ENCODE results near the gene COPS3.
"Not testable (repeated sequence)": the region's sequence is repeated elsewhere in the genome, so short reads cannot be mapped to it uniquely, and the experiment has no call there.

Gene COPS3

DNA sequence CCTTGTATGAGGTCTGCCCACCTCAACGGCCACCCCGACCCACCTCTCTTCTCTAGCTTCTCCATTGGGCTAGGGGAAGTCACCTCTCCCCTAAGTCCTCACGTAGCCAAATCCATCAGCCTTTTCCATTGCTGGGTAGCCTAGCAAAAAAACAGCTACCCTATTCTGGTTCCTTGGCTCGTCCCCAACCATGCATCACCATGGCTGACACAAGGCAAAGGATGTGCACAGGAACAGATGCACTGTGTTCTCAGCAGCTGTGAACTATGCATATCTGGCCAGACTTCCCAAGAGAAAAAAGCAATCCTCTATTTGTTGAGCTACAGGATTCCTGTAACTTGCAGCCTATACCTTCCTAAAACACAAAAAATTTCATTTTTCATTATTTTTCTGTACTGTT lies 22.0 kb downstream of the COPS3 start:
- H3K36me3 ChIP-seq (ENCODE audit: control insufficient read depth in 4 of 4, insufficient read depth in 4 of 4, low read length in 3 of 4), result peaks cover 24 to 74% (median 55%) of the 10 kb centered on the region in 4 experiments
- CTCF ChIA-PET, result interaction anchor here (1.1 kb wide), 2 partner anchors 19 to 51 kb away, joined by 3 to 4 read pairs; no protein-coding TSS in a partner anchor
- no peaks in the 10 kb centered on the region for H3K9me3 ChIP-seq (ENCODE audit: control extremely low read depth in 1 of 5, control insufficient read depth in 4 of 5, insufficient read depth in 2 of 5, low read depth in 1 of 5, low read length in 4 of 5)
- H3K27me3 ChIP-seq (replicated peaks in 2 of 5; ENCODE audit: control insufficient read depth in 4 of 5, insufficient read depth in 5 of 5, low read length in 4 of 5), result no peaks in the 10 kb centered on the region
- POLR2A ChIA-PET, result interaction anchor here (0.7 kb wide), 1 partner anchor 73 kb away, joined by 3 read pairs; no protein-coding TSS in a partner anchor
- no peak overlapping the region for H3K4me3 ChIP-seq (ENCODE audit: control insufficient read depth in 1 of 7, extremely low read depth in 1 of 7, insufficient read depth in 4 of 7, low read depth in 2 of 7, low read length in 6 of 7)
- H3K4me1 ChIP-seq (ENCODE audit: control extremely low read depth in 1 of 4, control insufficient read depth in 4 of 4, insufficient read depth in 4 of 4, low read length in 3 of 4), result no peaks in the 10 kb centered on the region
- no peak for DNase-seq
- H3K27ac ChIP-seq (ENCODE audit: insufficient read depth in 1 of 2, low read depth in 1 of 2, low read length in 2 of 2, poor library complexity in 1 of 2, severe bottlenecking in 2 of 2), result no peak overlapping the region
- 95% methylated on average over 4 of the region's 4 CpGs for WGBS (ENCODE audit: insufficient coverage)

DNA sequence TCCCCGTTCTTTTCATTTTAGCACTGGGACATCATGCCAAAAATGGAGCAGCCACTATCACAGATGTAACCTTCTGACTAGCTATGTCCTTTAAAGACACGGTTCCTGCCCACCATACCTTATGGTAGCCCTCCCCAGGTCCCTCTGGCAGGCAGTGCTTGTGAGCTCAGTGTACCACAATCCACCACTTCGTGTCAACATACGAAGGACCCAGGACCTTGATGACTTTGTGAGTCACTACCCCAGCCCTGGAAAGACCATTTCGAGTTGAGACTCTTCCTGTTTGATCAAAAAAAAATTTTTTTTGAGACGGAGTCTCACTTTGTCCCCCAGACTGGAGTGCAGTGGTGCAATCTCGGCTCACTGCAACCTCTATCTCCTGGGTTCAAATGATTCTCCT lies 23.0 kb downstream of the COPS3 start:
- WGBS (ENCODE audit: insufficient coverage), result 93% methylated on average over 7 of the region's 7 CpGs
- H3K4me1 ChIP-seq (ENCODE audit: control extremely low read depth in 1 of 4, control insufficient read depth in 4 of 4, insufficient read depth in 4 of 4, low read length in 3 of 4), result no peaks in the 10 kb centered on the region
- no peak overlapping the region for H3K4me3 ChIP-seq (ENCODE audit: control insufficient read depth in 1 of 7, extremely low read depth in 1 of 7, insufficient read depth in 4 of 7, low read depth in 2 of 7, low read length in 6 of 7)
- no peak for DNase-seq
- peaks cover 30 to 78% (median 61%) of the 10 kb centered on the region in 4 experiments for H3K36me3 ChIP-seq (ENCODE audit: control insufficient read depth in 4 of 4, insufficient read depth in 4 of 4, low read length in 3 of 4)
- no peak overlapping the region for H3K27ac ChIP-seq (ENCODE audit: insufficient read depth in 1 of 2, low read depth in 1 of 2, low read length in 2 of 2, poor library complexity in 1 of 2, severe bottlenecking in 2 of 2)
- CTCF ChIA-PET, result interaction anchor here (0.7 to 2.9 kb wide), 5 partner anchors 9 to 52 kb away, joined by 3 to 16 read pairs (median 3); no protein-coding TSS in a partner anchor
- no peaks in the 10 kb centered on the region for H3K9me3 ChIP-seq (ENCODE audit: control extremely low read depth in 1 of 5, control insufficient read depth in 4 of 5, insufficient read depth in 2 of 5, low read depth in 1 of 5, low read length in 4 of 5)
- no peaks in the 10 kb centered on the region for H3K27me3 ChIP-seq (replicated peaks in 2 of 5; ENCODE audit: control insufficient read depth in 4 of 5, insufficient read depth in 5 of 5, low read length in 4 of 5)
- POLR2A ChIA-PET, result interaction anchor here (0.7 kb wide), 1 partner anchor 63 kb away, joined by 3 read pairs; no protein-coding TSS in a partner anchor

- ChIA-PET CTCF (interaction anchor here (2.9 kb wide), 1 partner anchor 13 kb away, joined by 16 read pairs; no protein-coding TSS in a partner anchor), POLR2A (no interaction called here)
- Histone ChIP-seq H3K9me3 (ENCODE audit: control extremely low read depth in 1 of 5, control insufficient read depth in 4 of 5, insufficient read depth in 2 of 5, low read depth in 1 of 5, low read length in 4 of 5) (no peaks in the 10 kb centered on the region), H3K27me3 (replicated peaks in 2 of 5; ENCODE audit: control insufficient read depth in 4 of 5, insufficient read depth in 5 of 5, low read length in 4 of 5) (no peaks in the 10 kb centered on the region), H3K4me1 (ENCODE audit: control extremely low read depth in 1 of 4, control insufficient read depth in 4 of 4, insufficient read depth in 4 of 4, low read length in 3 of 4) (no peaks in the 10 kb centered on the region), H3K4me3 (ENCODE audit: control insufficient read depth in 1 of 7, extremely low read depth in 1 of 7, insufficient read depth in 4 of 7, low read depth in 2 of 7, low read length in 6 of 7) (no peak overlapping the region), H3K27ac (ENCODE audit: insufficient read depth in 1 of 2, low read depth in 1 of 2, low read length in 2 of 2, poor library complexity in 1 of 2, severe bottlenecking in 2 of 2) (no peak overlapping the region), H3K36me3 (ENCODE audit: control insufficient read depth in 4 of 4, insufficient read depth in 4 of 4, low read length in 3 of 4) (peaks cover 32 to 81% (median 67%) of the 10 kb centered on the region in 4 experiments)
- 100% methylated on average over 1 of the region's 1 CpG for whole genome bisulfite sequencing (ENCODE audit: insufficient coverage)
- DNase-seq, result no peak
Observed at GRCh38 chr17:17256316-17256715, 24.7 kb downstream of the COPS3 start.

DNA sequence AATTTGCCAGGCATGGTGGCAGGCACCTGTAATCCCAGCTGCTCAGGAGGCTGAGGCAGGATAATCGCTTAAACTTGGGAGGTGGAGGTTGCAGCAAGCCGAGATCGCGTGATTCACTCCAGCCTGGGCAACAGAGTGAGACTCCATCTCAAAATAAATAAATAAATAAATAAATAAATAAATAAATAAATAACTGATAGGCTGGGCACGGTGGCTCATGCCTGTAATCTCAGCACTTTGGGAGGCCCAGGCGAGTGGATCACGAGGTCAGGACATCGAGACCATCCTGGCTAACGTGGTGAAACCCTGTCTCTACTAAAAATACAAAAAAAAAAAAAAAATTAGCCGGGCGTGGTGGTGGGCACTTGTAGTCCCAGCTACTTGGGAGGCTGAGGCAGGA lies 25.4 kb downstream of the COPS3 start:
- H3K27me3 ChIP-seq (replicated peaks in 2 of 5; ENCODE audit: control insufficient read depth in 4 of 5, insufficient read depth in 5 of 5, low read length in 4 of 5); H3K27ac ChIP-seq (ENCODE audit: insufficient read depth in 1 of 2, low read depth in 1 of 2, low read length in 2 of 2, poor library complexity in 1 of 2, severe bottlenecking in 2 of 2); DNase-seq; H3K4me3 ChIP-seq (ENCODE audit: control insufficient read depth in 1 of 7, extremely low read depth in 1 of 7, insufficient read depth in 4 of 7, low read depth in 2 of 7, low read length in 6 of 7); POLR2A ChIA-PET; H3K9me3 ChIP-seq (ENCODE audit: control extremely low read depth in 1 of 5, control insufficient read depth in 4 of 5, insufficient read depth in 2 of 5, low read depth in 1 of 5, low read length in 4 of 5); H3K4me1 ChIP-seq (ENCODE audit: control extremely low read depth in 1 of 4, control insufficient read depth in 4 of 4, insufficient read depth in 4 of 4, low read length in 3 of 4): not testable (repeated sequence)
- peaks cover 31 to 79% (median 65%) of the 10 kb centered on the region in 4 experiments for H3K36me3 ChIP-seq (ENCODE audit: control insufficient read depth in 4 of 4, insufficient read depth in 4 of 4, low read length in 3 of 4)
- CTCF ChIA-PET, result interaction anchor here (1.2 to 2.9 kb wide), 2 partner anchors 14 to 45 kb away, joined by 3 to 16 read pairs; no protein-coding TSS in a partner anchor
- WGBS (ENCODE audit: insufficient coverage), result 100% methylated on average over 1 of the region's 11 CpGs

DNA sequence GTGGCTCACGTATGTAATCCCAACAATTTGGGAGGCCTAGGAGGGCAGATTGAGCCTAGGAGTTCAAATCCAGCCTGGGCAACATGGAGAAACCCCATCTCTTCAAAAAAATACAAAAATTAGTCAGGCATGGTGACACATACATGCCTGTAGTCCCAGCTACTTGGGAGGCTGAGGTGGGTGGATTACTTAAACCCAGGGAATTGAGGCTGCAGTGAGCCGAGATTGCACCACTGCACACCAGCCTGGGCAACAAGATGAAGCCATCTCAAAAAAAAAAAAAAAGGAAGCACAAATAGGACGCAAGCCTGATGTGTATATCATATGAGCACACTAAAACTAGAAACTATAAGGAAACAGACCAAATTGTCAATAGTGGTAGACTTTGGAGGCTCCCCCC lies 27.0 kb downstream of the COPS3 start:
- H3K36me3 ChIP-seq (ENCODE audit: control insufficient read depth in 4 of 4, insufficient read depth in 4 of 4, low read length in 3 of 4), result peaks cover 20 to 72% (median 58%) of the 10 kb centered on the region in 4 experiments

DNA sequence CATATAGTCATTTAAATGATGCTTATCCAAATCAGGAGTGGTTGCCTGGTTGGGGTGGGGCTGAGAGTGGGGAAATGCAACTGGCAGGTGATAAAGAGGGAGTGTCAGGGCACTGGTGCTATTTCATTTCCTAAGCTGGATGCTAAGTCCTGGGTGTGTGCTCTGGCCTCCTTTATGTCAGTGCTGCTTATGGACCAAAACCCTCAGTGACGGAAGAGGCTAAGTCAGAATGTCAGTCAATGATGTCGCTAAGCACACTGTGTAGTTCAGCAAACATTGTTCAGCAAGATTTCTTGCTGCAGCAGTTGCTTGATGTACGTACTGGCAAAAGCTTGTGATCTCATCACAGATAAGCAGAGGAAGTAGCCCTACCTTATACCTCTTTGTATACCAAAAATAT lies 27.6 kb downstream of the COPS3 start:
- no peaks in the 10 kb centered on the region for H3K4me1 ChIP-seq (ENCODE audit: control extremely low read depth in 1 of 4, control insufficient read depth in 4 of 4, insufficient read depth in 4 of 4, low read length in 3 of 4)
- no peak overlapping the region for H3K4me3 ChIP-seq (ENCODE audit: control insufficient read depth in 1 of 7, extremely low read depth in 1 of 7, insufficient read depth in 4 of 7, low read depth in 2 of 7, low read length in 6 of 7)
- ChIA-PET POLR2A (no interaction called here), CTCF (interaction anchor here (1.0 to 1.7 kb wide), 4 partner anchors 13 to 59 kb away, joined by 3 to 8 read pairs (median 4); no protein-coding TSS in a partner anchor)
- peaks cover 17 to 72% (median 57%) of the 10 kb centered on the region in 4 experiments for H3K36me3 ChIP-seq (ENCODE audit: control insufficient read depth in 4 of 4, insufficient read depth in 4 of 4, low read length in 3 of 4)
- WGBS (ENCODE audit: insufficient coverage), result 95% methylated on average over 2 of the region's 3 CpGs
- no peaks in the 10 kb centered on the region for H3K27me3 ChIP-seq (replicated peaks in 2 of 5; ENCODE audit: control insufficient read depth in 4 of 5, insufficient read depth in 5 of 5, low read length in 4 of 5)
- no peaks in the 10 kb centered on the region for H3K9me3 ChIP-seq (ENCODE audit: control extremely low read depth in 1 of 5, control insufficient read depth in 4 of 5, insufficient read depth in 2 of 5, low read depth in 1 of 5, low read length in 4 of 5)
- no peak for DNase-seq
- H3K27ac ChIP-seq (ENCODE audit: insufficient read depth in 1 of 2, low read depth in 1 of 2, low read length in 2 of 2, poor library complexity in 1 of 2, severe bottlenecking in 2 of 2), result no peak overlapping the region

More for the DNA sequence above, 27.0 kb downstream of the COPS3 start:
- H3K9me3 ChIP-seq (ENCODE audit: control extremely low read depth in 1 of 5, control insufficient read depth in 4 of 5, insufficient read depth in 2 of 5, low read depth in 1 of 5, low read length in 4 of 5), result no peaks in the 10 kb centered on the region
- ChIA-PET CTCF (interaction anchor here (1.3 to 1.7 kb wide), 2 partner anchors 16 to 58 kb away, joined by 3 to 8 read pairs; no protein-coding TSS in a partner anchor), POLR2A (no interaction called here)
- H3K4me1 ChIP-seq (ENCODE audit: control extremely low read depth in 1 of 4, control insufficient read depth in 4 of 4, insufficient read depth in 4 of 4, low read length in 3 of 4), result no peaks in the 10 kb centered on the region
- DNase-seq, result no peak
- H3K27ac ChIP-seq (ENCODE audit: insufficient read depth in 1 of 2, low read depth in 1 of 2, low read length in 2 of 2, poor library complexity in 1 of 2, severe bottlenecking in 2 of 2), result no peak overlapping the region
- no peak overlapping the region for H3K4me3 ChIP-seq (ENCODE audit: control insufficient read depth in 1 of 7, extremely low read depth in 1 of 7, insufficient read depth in 4 of 7, low read depth in 2 of 7, low read length in 6 of 7)
- WGBS (ENCODE audit: insufficient coverage), result 100% methylated on average over 2 of the region's 3 CpGs
- no peaks in the 10 kb centered on the region for H3K27me3 ChIP-seq (replicated peaks in 2 of 5; ENCODE audit: control insufficient read depth in 4 of 5, insufficient read depth in 5 of 5, low read length in 4 of 5)

DNA sequence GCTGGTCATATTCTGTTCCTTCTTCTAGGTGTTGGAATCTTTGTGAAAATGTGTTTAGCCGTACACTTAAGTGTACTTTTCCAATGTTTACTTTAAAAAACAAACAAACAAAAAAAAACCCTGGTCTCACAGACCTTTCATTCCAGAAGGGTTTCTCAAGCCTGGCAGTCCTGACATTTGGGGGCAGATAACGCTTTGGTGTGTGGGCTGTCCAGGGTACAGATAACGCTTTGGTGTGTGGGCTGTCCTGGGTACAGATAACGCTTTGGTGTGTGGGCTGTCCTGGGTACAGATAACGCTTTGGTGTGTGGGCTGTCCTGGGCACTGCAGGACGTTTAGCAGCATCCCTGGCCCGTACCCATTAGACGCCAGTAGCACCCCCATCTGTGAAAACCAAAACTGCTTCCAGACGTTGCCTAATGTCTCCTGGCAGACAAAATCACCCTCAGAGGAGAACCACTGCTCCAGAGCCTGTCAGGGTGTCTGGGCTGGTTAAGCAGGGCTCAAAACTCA lies 28.8 kb downstream of the COPS3 start:
- H3K4me3 ChIP-seq (ENCODE audit: control insufficient read depth in 1 of 7, extremely low read depth in 1 of 7, insufficient read depth in 4 of 7, low read depth in 2 of 7, low read length in 6 of 7), result no peak overlapping the region
- H3K36me3 ChIP-seq (ENCODE audit: control insufficient read depth in 4 of 4, insufficient read depth in 4 of 4, low read length in 3 of 4), result peaks cover 18 to 73% (median 55%) of the 10 kb centered on the region in 4 experiments
- peak; percentile 23 to 78 (median 27) for DNase-seq
- ChIA-PET POLR2A (no interaction called here), CTCF (interaction anchor here (1.2 to 1.7 kb wide), 2 partner anchors 18 to 24 kb away, joined by 4 to 8 read pairs; no protein-coding TSS in a partner anchor)
- WGBS (ENCODE audit: insufficient coverage), result 94% methylated on average over 8 of the region's 9 CpGs
- H3K27ac ChIP-seq (ENCODE audit: insufficient read depth in 1 of 2, low read depth in 1 of 2, low read length in 2 of 2, poor library complexity in 1 of 2, severe bottlenecking in 2 of 2), result no peak overlapping the region
- H3K27me3 ChIP-seq (replicated peaks in 2 of 5; ENCODE audit: control insufficient read depth in 4 of 5, insufficient read depth in 5 of 5, low read length in 4 of 5), result no peaks in the 10 kb centered on the region
- no peaks in the 10 kb centered on the region for H3K9me3 ChIP-seq (ENCODE audit: control extremely low read depth in 1 of 5, control insufficient read depth in 4 of 5, insufficient read depth in 2 of 5, low read depth in 1 of 5, low read length in 4 of 5)
- H3K4me1 ChIP-seq (ENCODE audit: control extremely low read depth in 1 of 4, control insufficient read depth in 4 of 4, insufficient read depth in 4 of 4, low read length in 3 of 4), result no peaks in the 10 kb centered on the region

Measured in common myeloid progenitor, CD34-positive (primary cell).